Kidney glomerular epithelial cell (primary cell): ENCODE data around the gene DCAF8L2.
"Not testable (repeated sequence)": the region's sequence is repeated elsewhere in the genome, so short reads cannot be mapped to it uniquely, and the experiment has no call there.

Experiments
- DNase-seq: peaks from one replicate; lab custom pipeline; 2025; lab: John Stamatoyannopoulos, UW

Gene DCAF8L2

DNA sequence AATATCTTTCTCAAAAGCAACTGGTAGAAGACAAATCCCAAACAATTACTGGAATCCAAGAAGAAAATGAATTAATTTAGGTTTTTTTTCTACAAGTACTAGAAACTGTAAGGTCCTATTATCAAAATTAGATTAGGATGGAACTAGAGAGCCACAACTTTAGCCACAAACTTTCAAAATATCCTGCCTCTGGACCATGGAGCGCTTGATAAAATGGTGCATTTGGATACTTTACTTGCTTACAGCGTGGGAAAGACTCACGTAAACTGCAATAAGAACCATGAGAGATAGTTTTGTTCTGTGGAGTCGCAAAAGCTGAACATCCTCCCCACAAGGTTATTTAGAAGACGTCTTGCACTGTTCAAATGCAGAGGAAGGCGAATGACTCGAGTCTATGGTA lies at the start of gene DCAF8L2:
TSS of gene DCAF8L2 (plus strand) at position 301 of the 400 bp plus-strand sequence. CDS start 156,552 bp downstream, outside the sequence.
- DNase-seq: no peak

DNA sequence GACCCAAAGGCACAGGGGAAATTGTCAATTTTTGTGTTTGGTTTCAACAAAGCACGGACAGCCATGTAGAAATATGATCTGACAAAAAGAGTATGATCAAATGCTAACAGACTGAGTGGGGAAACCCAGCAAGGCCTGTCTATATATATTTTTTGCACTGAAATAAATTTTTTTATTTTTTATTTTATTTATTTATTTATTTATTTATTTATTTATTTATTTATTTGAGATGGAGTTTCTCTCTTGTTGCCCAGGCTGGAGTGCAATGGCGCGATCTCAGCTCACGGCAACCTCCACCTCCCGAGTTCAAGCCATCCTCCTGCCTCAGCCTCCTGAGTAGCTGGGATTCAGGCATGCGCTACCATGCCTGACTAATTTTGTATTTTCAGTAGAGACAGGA lies 49.0 kb upstream of the DCAF8L2 start:
- not testable (repeated sequence) for DNase-seq

DNA sequence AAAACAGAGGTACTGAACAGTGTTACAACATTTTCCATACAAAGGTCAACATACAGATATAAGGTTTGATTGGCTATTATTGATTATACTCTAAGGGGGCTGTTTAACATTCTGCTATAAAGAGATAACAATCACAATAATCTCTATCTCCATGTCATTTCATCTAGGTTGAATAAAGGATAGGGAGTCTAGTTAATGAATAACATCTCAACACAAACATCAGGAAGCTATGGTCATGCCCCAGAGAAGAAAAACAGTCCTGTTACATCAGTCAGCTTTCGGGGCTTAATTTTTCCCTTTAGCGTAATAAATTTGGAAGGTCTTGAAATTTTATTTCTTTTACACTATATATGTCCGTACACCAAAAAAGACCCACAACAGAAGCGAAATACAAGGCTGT lies 41.5 kb upstream of the DCAF8L2 start:
- DNase-seq: no peak

DNA sequence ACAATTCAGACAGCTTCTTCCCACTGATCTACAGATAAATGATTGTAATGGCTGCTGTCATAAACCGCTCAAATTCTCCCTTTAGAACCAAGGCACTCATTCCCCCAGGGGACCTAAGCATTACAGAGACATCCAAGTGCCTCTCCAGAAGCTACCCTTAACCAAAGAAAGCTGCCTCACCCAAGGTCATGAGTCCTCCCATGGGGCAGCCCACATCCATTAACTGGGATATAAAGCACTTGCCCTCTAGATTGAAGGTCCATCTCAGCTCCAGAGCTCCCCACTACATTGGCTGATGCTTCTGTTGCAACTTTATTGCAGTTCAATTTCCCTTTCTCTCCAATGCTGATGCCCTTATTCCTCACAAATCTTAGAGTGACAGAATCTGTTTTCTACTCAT lies 40.5 kb upstream of the DCAF8L2 start:
- no peak for DNase-seq

DNA sequence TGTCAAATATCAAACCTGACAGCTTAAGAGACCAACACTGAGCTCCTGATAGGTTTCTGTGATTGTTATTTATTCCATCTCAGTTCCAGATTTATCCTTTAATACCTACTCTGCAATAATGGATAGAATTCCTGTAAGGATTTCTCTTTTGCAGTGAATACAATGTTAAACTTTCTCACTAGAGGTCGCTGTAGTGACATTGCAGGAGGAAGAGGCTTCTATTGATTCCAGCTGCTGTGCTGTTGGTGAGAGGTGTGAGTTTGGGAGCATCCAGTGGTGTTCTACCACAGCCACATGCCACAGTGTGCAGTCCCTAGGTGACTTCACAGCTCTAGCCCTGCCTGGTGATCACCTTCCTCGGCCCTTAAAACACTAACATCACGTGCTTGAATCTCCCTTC lies 34.6 kb upstream of the DCAF8L2 start:
- no peak for DNase-seq

GRCh38 chrX:27565992-27566391 lies 24.2 kb upstream of the DCAF8L2 start:
- DNase-seq: no peak

- DNase-seq: no peak
Observed at GRCh38 chrX:27571164-27571563, 19.0 kb upstream of the DCAF8L2 start.

GRCh38 chrX:27575565-27575964 lies 14.6 kb upstream of the DCAF8L2 start:
- DNase-seq: no peak

GRCh38 chrX:27583976-27584375 lies 6.2 kb upstream of the DCAF8L2 start:
- DNase-seq: no peak

- DNase-seq: no peak
Observed at GRCh38 chrX:27591938-27592337, 1.8 kb downstream of the DCAF8L2 start.

DNA sequence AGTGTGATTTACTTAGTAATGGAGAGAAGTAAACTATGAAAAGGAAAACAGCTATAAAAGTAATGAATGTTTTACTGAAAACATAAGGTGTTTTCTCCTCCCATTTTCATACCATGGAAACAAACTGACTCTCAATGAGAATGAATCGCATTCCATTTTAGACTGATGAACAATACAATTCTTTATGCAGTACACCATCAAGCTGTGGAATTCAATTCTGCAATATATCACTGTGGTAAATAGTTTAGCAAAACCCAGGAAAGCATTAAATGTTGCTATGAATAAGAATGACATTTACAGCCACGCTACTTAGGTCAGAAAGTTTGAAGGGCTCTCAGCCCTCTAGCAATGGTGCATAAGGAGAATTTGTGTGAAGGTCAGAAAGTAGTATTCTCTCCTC lies 7.4 kb downstream of the DCAF8L2 start:
- DNase-seq: no peak

DNA sequence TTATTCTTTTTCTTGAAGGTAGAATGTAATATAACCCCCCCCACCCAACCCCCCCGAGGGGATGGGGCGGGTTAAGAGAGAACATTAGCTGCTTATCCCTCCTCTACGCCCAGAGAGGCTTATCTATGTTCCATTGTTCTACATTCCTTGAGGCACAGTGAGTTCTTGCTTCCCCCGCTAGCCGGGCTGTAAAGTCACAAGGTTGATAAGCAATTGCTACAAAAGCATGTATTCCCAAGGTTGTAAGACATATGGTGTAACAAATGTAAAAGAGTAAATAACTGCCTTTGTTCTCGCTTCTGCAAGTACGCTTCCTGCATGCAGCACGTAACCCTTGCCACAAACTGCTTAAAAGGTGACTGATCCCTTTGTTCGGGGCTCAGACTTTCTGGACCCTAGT lies 8.2 kb downstream of the DCAF8L2 start:
- no peak for DNase-seq

DNA sequence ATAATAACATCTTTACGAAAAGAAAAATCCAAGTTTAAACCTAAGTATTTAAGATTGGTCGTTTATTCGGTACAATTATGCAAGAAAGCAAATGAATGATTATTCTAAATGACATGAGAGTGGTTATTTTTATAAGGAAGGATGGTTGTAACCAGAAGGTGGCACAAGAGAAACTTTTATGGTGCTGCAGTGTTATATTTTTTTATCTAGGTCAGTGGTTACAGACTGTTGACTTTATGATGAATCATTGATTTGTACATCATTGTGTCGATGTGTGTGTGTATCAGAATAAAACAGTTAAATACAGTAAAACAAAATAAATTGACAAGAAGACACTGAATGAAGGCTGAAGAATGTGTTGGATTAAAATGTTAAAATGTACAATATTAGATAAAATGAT lies 9.8 kb downstream of the DCAF8L2 start:
- peak; percentile 7 for DNase-seq

- DNase-seq: no peak
Observed at GRCh38 chrX:27600686-27601085, 10.5 kb downstream of the DCAF8L2 start.

DNA sequence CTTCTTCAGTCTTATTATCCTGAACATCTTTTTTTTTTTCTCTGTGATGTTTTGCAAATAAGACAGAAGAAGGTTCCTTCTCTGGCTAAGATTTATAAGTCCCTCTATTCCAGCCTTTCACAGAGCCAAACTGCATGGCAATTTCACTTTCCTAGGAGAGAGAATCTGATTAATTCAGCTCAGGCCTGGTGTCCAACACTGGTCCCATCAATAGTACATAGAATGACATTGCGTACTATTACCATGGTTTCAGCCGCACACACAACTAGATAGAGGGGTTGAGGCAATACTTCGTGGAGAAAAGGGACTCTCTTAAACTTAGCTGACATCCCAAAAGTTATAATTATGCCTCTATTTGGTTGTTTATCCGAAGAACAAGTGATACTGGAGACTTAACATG lies 18.5 kb downstream of the DCAF8L2 start:
- DNase-seq: no peak

- no peak for DNase-seq
Observed at GRCh38 chrX:27619459-27619858, 29.3 kb downstream of the DCAF8L2 start.

DNA sequence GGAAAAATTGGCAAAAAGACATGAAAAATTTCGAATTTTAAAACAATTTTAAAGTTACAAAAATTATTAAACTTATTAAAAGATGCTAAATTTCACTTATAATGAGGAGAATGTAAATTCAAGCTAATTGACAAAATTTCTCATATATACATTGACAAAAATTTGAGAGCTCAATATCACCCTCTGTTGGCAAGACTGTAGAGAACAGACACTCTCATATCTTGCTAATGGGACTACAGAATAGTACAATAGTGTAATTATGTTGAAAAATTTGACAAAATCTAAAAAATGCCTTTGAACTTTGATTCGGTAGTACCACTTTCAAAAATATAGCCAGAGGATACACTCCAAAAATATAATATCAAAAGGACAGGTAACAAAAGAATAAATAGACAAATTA lies 29.8 kb downstream of the DCAF8L2 start:
- DNase-seq: no peak

- DNase-seq: no peak
Observed at GRCh38 chrX:27622883-27623282, 32.7 kb downstream of the DCAF8L2 start.

- no peak for DNase-seq
Observed at GRCh38 chrX:27626066-27626465, 35.9 kb downstream of the DCAF8L2 start.

GRCh38 chrX:27633328-27633727 lies 43.2 kb downstream of the DCAF8L2 start:
- DNase-seq: no peak

- no peak for DNase-seq
Observed at GRCh38 chrX:27656581-27656980, 66.4 kb downstream of the DCAF8L2 start.

GRCh38 chrX:27660878-27661277 lies 70.7 kb downstream of the DCAF8L2 start:
- DNase-seq: no peak

GRCh38 chrX:27671234-27671633 lies 81.1 kb downstream of the DCAF8L2 start:
- DNase-seq: no peak

DNA sequence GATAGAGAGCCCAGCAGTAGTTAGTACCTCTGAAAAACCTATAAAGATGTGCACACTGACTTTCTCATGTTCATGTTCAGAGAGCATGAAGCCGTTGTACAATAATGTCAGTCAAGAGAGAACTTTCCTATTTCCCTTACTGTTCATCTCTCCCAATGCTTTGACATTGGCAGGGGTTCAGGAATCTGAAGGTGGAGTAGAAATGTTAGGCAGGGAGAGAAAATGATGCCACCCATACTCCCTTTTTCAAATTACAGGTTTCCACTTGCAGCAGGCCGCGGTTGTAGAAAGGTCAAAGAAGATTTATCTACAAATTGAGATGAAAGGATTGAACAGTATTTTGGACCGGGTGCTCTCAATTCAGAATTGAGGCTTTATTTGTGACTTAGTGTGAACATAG lies 84.3 kb downstream of the DCAF8L2 start:
- no peak for DNase-seq

DNA sequence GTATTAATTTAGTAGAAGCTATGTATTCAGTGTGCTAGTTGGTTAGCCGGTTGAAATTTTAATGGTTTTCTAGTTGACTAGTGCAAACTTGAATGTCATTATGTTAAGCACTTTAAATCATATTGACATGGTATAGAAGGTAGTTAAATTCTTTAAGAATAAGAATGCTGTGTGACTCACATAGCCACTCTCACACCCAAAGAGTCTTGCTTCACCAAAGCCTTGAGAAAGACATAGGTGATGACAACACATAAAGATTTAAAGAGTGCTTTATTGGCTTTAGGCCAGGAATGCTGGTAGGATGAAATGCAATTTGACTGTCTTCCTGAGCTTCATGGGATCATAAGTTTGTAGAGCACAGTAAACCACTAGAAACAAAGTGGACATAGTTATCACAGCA lies 85.3 kb downstream of the DCAF8L2 start:
- no peak for DNase-seq
